ENCODE results near the gene OSTN.

DNA sequence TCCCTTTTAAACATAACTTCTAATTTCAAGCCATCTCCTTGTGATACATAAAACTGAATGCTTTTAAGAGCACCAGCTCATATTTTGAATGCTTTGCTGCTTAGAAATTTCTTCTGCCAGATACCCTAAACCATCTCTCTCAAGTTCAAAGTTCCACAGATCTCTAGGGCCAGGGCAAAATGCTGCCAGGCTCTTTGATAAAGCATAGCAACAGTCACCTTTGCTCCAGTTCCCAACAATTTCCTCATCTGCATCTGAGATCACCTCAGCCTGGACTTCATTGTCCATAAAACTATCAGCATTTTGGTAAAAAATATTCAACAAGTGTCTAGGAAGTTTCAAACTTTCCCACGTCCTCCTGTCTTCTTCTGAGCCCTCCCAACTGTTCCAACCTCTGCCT, 17.5 kb downstream of the OSTN start:
- TF ChIP-seq REPIN1 (CRISPR knock-in tag; IDR thresholded peaks at IDR 0.05; ENCODE audit: borderline replicate concordance, low read depth) (no peak), ZNF3 (CRISPR knock-in tag; IDR thresholded peaks at IDR 0.05) (no peak), ZNF660 (CRISPR knock-in tag; IDR thresholded peaks at IDR 0.05; ENCODE audit: borderline replicate concordance, low read depth) (no peak), KLF15 (CRISPR knock-in tag; IDR thresholded peaks at IDR 0.05; ENCODE audit: borderline replicate concordance) (no peak), SETDB1 (CRISPR knock-in tag; IDR thresholded peaks at IDR 0.05; ENCODE audit: borderline replicate concordance) (no peak), ATF3 (CRISPR knock-in tag; IDR thresholded peaks at IDR 0.05) (no peak), TAF15 (IDR thresholded peaks at IDR 0.05; ENCODE audit: low read depth, low read length, poor library complexity, severe bottlenecking) (no peak), E2F1 (CRISPR knock-in tag; IDR thresholded peaks at IDR 0.05) (no peak), KDM1A (CRISPR knock-in tag; IDR thresholded peaks at IDR 0.05) (no peak), PRMT3 (CRISPR knock-in tag; IDR thresholded peaks at IDR 0.05; ENCODE audit: borderline replicate concordance, low read depth) (no peak), MAFF (IDR thresholded peaks at IDR 0.05; ENCODE audit: low read depth, low read length) (no peak), MTA1 (CRISPR knock-in tag; IDR thresholded peaks at IDR 0.05; ENCODE audit: borderline replicate concordance) (no peak)
- TF ChIP-seq, protein P1, sequence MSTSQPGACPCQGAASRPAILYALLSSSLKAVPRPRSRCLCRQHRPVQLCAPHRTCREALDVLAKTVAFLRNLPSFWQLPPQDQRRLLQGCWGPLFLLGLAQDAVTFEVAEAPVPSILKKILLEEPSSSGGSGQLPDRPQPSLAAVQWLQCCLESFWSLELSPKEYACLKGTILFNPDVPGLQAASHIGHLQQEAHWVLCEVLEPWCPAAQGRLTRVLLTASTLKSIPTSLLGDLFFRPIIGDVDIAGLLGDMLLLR (CRISPR knock-in tag; IDR thresholded peaks at IDR 0.05) = no peak

All from HepG2 (cell line).